K562 (cell line): ENCODE measurements around the gene OR2AG1. TPM values are rescaled to one million over a fixed set of nuclear protein-coding genes. Genes with fewer than 3 reads are reported as not detected.

Source experiments
- BRCA1 ChIP-seq, 2 experiments: fragments of 450-650 bp in 1 of 2; sonication (generic) in 1 of 2; formaldehyde crosslinking in 1 of 2; IDR thresholded peaks; 2 replicates each; pipeline versions ENCODE4 v1.5.0 to v1.6.1; 2017 to 2020; ENCODE audit warnings: mild to moderate bottlenecking in 1 of 2, missing genetic modification reagents in 1 of 2
- CBFA2T3 ChIP-seq: fragments of 450-650 bp; IDR thresholded peaks from 2 replicates; pipeline ENCODE4 v1.6.1; 2017
- DPF2 ChIP-seq: fragments of 450-650 bp; IDR thresholded peaks from 2 replicates; pipeline ENCODE4 v1.6.1; 2016
- KAT8 ChIP-seq: fragments of 450-650 bp; IDR thresholded peaks from 2 replicates; pipeline ENCODE4 v1.6.1; 2016; ENCODE audit warnings: low read depth, mild to moderate bottlenecking
- KDM4B ChIP-seq, 2 experiments: fragments of 450-650 bp in 1 of 2; sonication (generic) in 1 of 2; IDR thresholded peaks; 2 replicates each; pipeline ENCODE4 v1.6.1; 2016 to 2017; ENCODE audit warnings: borderline replicate concordance in 2 of 2, antibody characterized with exemption in 1 of 2, low read depth in 1 of 2, mild to moderate bottlenecking in 1 of 2
- L3MBTL2 ChIP-seq: fragments of 450-650 bp; IDR thresholded peaks from 2 replicates; pipeline ENCODE4 v1.6.1; 2016; ENCODE audit warnings: mild to moderate bottlenecking, moderate library complexity
- MTA2 ChIP-seq: fragments of 450-650 bp; IDR thresholded peaks from 2 replicates; pipeline ENCODE4 v1.6.1; 2016; ENCODE audit warnings: low read depth
- NUFIP1 ChIP-seq: fragments of 450-650 bp; IDR thresholded peaks from 2 replicates; pipeline ENCODE4 v1.6.1; 2018; ENCODE audit not compliant: partially characterized antibody
- RAD51 ChIP-seq: fragments of 450-650 bp; IDR thresholded peaks from 2 replicates; pipeline ENCODE4 v1.7.1; 2016; ENCODE audit warnings: low read depth, mild to moderate bottlenecking, borderline replicate concordance
- RBM22 ChIP-seq: fragments of 200-400 bp; formaldehyde crosslinking; IDR thresholded peaks from 2 replicates; pipeline ENCODE4 v1.6.1; 2018; ENCODE audit warnings: low read length, low read depth; ENCODE audit not compliant: poor library complexity, severe bottlenecking
- SMAD4 ChIP-seq: fragments of 250-450 bp; sonication (Bioruptor Pico); conservative IDR thresholded peaks from 2 replicates; pipeline ENCODE4 v1.8.0; 2021; ENCODE audit warnings: inconsistent platforms, mild to moderate bottlenecking, moderate library complexity
- TAL1 ChIP-seq: fragments of 450-650 bp; IDR thresholded peaks from 2 replicates; pipeline ENCODE4 v1.6.1; 2016; ENCODE audit warnings: mild to moderate bottlenecking
- TCF7L2 ChIP-seq: fragments of 150-350 bp; IDR thresholded peaks from 2 replicates; pipeline ENCODE4 v1.6.1; 2016; ENCODE audit warnings: low read depth, mild to moderate bottlenecking, low read length, moderate library complexity
- TGIF2 ChIP-seq: sonication (generic); formaldehyde crosslinking; IDR thresholded peaks from 2 replicates; pipeline ENCODE4 v1.8.1; 2022; ENCODE audit warnings: mild to moderate bottlenecking, missing genetic modification reagents, moderate library complexity
- ZNF133 ChIP-seq: fragments of 250-450 bp; sonication (Bioruptor Pico); IDR thresholded peaks from 2 replicates; pipeline ENCODE4 v1.4.0; 2020; ENCODE audit warnings: mild to moderate bottlenecking
- ZNF644 ChIP-seq: fragments of 200-800 bp; sonication (Bioruptor generic); IDR thresholded peaks from 2 replicates; pipeline ENCODE4 v1.6.1; 2016; ENCODE audit warnings: low read depth, missing genetic modification characterization, missing compliant biosample characterization
- ZZZ3 ChIP-seq: fragments of 450-650 bp; IDR thresholded peaks from 2 replicates; pipeline ENCODE4 v1.6.1; 2016; ENCODE audit warnings: antibody characterized with exemption, mild to moderate bottlenecking, moderate library complexity
- polyA plus RNA-seq, 8 experiments: library from polyadenylated mRNA; depleted of rRNA in 4 of 8; stranded (reverse) in 5 of 8; unstranded in 3 of 8; fragments of >200 nt; fragmentation: Nextera tagmentation in 2 of 8; fragmentation: Illumina TruSeq in 1 of 8; extraction: Ambion mirVana in 2 of 8; extraction: Trizol in 1 of 8; gene quantifications; 2 replicates each; pipeline versions ENCODE4 v1.2.1 to v1.2.3, GENCODE V29; 2011 to 2014; ENCODE audit warnings: inconsistent platforms in 1 of 8, missing spikeins in 1 of 8
- total RNA-seq, 7 experiments: library from RNA; depleted of rRNA in 6 of 7; stranded (reverse); fragments of >200 nt in 6 of 7; fragmentation: Illumina TruSeq in 2 of 7; extraction: Trizol in 2 of 7; gene quantifications; 2 replicates each; pipeline versions ENCODE4 v1.2.1 to v1.2.3, GENCODE V29; 2011 to 2021; ENCODE audit warnings: low replicate concordance in 1 of 7
- TF ChIP-seq, protein P1 (sequence below): fragments of 450-650 bp; conservative IDR thresholded peaks from 2 replicates; pipeline ENCODE4 v1.6.1; 2016; ENCODE audit warnings: missing genetic modification characterization, low read depth, mild to moderate bottlenecking, control low read depth, missing compliant biosample characterization
- TF ChIP-seq, protein P2 (sequence below), 2 experiments: IDR thresholded peaks in 1 of 2; conservative IDR thresholded peaks in 1 of 2; 2 replicates each; pipeline ENCODE4 v1.6.1; 2016; ENCODE audit warnings: low read depth in 2 of 2, mild to moderate bottlenecking in 1 of 2, missing compliant biosample characterization in 1 of 2, missing genetic modification characterization in 1 of 2, moderate library complexity in 1 of 2
- TF ChIP-seq, protein P3 (sequence below): fragments of 450-650 bp; formaldehyde crosslinking; IDR thresholded peaks from 2 replicates; pipeline ENCODE4 v1.4.0; 2020; ENCODE audit warnings: mild to moderate bottlenecking, moderate library complexity
- TF ChIP-seq, protein P4 (sequence below), 2 experiments: fragments of 450-650 bp in 1 of 2; sonication (generic) in 1 of 2; formaldehyde crosslinking; conservative IDR thresholded peaks; 2 replicates each; pipeline versions ENCODE4 v1.4.0 to v1.8.1; 2020 to 2022; ENCODE audit warnings: mild to moderate bottlenecking in 1 of 2, missing genetic modification reagents in 1 of 2

Gene OR2AG1
- total and polyA plus RNA-seq, 9 of the 15 experiments (the other 6 are each of a cell fraction or from before 2014, with no cell fraction given) = 0.05 to 0.11 (median 0.07) TPM; not detected in 5

DNA sequence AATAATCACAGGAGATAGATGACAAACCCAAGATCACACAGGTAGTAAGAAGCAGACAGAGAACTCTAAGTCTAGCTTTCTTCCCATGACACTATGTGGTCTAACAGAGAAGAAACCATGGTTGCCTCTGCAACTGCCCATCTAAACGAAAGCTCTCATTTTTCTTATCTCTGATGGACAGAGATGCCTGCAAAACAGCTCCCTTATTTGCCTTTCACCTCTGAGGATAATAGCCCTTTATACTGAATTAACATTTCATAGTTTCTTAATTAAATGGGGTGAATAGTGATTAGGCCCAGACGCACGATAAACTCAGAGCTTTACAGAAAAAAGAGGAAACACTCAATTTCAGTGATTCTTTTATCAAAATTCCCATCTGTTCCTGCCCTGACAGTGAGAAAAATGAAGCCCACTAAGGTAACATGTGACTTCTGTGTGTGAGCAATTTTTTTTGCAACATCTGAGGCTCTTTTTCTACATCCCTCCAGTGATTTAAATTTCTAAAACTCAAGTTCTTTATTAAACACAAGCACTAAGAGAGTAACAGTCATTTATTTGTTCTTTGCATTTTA is 35.6 kb upstream of the OR2AG1 start (continued):
- TF ChIP-seq TGIF2 (CRISPR knock-in tag) (no peak), KDM4B (IDR thresholded peaks at IDR 0.05; ENCODE audit: borderline replicate concordance in 2 of 2, low read depth in 1 of 2) (no peak), ZZZ3 (no peak), L3MBTL2 (peak; percentile 60; the same call in 1 of the 2 replicates), BRCA1 (IDR thresholded peaks at IDR 0.05) (no peak), BRCA1 (CRISPR knock-in tag; IDR thresholded peaks at IDR 0.05) (no peak), TAL1 (peak; percentile 71), ZNF644 (tag) (0 out of 2 replicates have a peak, but pooled peaks have one; percentile 46), SMAD4 (0 out of 2 replicates have a peak, but pooled peaks have one; percentile 24), RBM22 (no peak), NUFIP1 (no peak), KAT8 (no peak), RAD51 (peak; percentile 26; the same call in 1 of the 2 replicates), DPF2 (peak; percentile 60; the same call in 1 of the 2 replicates), TCF7L2 (no peak), MTA2 (peak; percentile 43; the same call in 1 of the 2 replicates), CBFA2T3 (peak; percentile 68), ZNF133 (CRISPR knock-in tag) (no peak)
- TF ChIP-seq, protein P1, sequence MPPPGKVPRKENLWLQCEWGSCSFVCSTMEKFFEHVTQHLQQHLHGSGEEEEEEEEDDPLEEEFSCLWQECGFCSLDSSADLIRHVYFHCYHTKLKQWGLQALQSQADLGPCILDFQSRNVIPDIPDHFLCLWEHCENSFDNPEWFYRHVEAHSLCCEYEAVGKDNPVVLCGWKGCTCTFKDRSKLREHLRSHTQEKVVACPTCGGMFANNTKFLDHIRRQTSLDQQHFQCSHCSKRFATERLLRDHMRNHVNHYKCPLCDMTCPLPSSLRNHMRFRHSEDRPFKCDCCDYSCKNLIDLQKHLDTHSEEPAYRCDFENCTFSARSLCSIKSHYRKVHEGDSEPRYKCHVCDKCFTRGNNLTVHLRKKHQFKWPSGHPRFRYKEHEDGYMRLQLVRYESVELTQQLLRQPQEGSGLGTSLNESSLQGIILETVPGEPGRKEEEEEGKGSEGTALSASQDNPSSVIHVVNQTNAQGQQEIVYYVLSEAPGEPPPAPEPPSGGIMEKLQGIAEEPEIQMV = 0 out of 2 replicates have a peak, but pooled peaks have one; percentile 7
- TF ChIP-seq, protein P2, sequence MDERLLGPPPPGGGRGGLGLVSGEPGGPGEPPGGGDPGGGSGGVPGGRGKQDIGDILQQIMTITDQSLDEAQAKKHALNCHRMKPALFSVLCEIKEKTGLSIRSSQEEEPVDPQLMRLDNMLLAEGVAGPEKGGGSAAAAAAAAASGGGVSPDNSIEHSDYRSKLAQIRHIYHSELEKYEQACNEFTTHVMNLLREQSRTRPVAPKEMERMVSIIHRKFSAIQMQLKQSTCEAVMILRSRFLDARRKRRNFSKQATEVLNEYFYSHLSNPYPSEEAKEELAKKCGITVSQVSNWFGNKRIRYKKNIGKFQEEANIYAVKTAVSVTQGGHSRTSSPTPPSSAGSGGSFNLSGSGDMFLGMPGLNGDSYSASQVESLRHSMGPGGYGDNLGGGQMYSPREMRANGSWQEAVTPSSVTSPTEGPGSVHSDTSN (CRISPR knock-in tag; IDR thresholded peaks at IDR 0.05; ENCODE audit: low read depth) = no peak
- TF ChIP-seq, protein P2 (tag; conservative IDR thresholded peaks at IDR 0.05; ENCODE audit: low read depth) = peak; percentile 56
- TF ChIP-seq, protein P3, sequence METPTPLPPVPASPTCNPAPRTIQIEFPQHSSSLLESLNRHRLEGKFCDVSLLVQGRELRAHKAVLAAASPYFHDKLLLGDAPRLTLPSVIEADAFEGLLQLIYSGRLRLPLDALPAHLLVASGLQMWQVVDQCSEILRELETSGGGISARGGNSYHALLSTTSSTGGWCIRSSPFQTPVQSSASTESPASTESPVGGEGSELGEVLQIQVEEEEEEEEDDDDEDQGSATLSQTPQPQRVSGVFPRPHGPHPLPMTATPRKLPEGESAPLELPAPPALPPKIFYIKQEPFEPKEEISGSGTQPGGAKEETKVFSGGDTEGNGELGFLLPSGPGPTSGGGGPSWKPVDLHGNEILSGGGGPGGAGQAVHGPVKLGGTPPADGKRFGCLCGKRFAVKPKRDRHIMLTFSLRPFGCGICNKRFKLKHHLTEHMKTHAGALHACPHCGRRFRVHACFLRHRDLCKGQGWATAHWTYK (CRISPR knock-in tag) = no peak
- TF ChIP-seq, protein P4, sequence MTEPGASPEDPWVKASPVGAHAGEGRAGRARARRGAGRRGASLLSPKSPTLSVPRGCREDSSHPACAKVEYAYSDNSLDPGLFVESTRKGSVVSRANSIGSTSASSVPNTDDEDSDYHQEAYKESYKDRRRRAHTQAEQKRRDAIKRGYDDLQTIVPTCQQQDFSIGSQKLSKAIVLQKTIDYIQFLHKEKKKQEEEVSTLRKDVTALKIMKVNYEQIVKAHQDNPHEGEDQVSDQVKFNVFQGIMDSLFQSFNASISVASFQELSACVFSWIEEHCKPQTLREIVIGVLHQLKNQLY (CRISPR knock-in tag; conservative IDR thresholded peaks at IDR 0.05) = no peak
